PC-9 (cell line): ENCODE data around the gene RING1. TPM values are rescaled to one million over a fixed set of nuclear protein-coding genes. Genes with fewer than 3 reads are reported as not detected.

ENCODE experiments used
- BruUV-seq: library from RNA; stranded (reverse); fragments of 400-500 nt; replicated peaks from 2 replicates; lab custom pipeline; 2021; lab: Mats Ljungman, UMichigan
- CTCF ChIA-PET: fragments of 300-600 bp; sonication (Branson Sonifier 250); formaldehyde crosslinking; loops from one replicate; lab custom pipeline; 2022; ENCODE audit warnings: antibody characterized with exemption; lab: Charles Lee
- POLR2A ChIA-PET: fragments of 300-600 bp; sonication (Branson Sonifier 250); formaldehyde crosslinking; loops from one replicate; lab custom pipeline; 2022; ENCODE audit warnings: antibody characterized with exemption; ENCODE audit not compliant: unreplicated experiment; lab: Charles Lee
- DNase-seq, 2 experiments: peaks; one replicate each; pipeline versions ENCODE4 v3.0.0 to v3.0.0-alpha.2; 2015 to 2022; ENCODE audit warnings: mixed read lengths in 1 of 2
- H2AFZ ChIP-seq: fragments of 200-600 bp; sonication (generic); 2 replicates; pipeline ENCODE4 v1.8.1; 2017; ENCODE audit warnings: antibody characterized with exemption
- H3F3A ChIP-seq: fragments of 200-600 bp; sonication (generic); 2 replicates; pipeline ENCODE4 v1.8.1; 2017; ENCODE audit warnings: antibody characterized with exemption, mild to moderate bottlenecking, low read depth; ENCODE audit not compliant: insufficient read depth
- H3K27ac ChIP-seq: fragments of 200-600 bp; sonication (generic); 2 replicates; pipeline ENCODE4 v1.6.1; 2016; ENCODE audit warnings: mixed run types
- H3K27me3 ChIP-seq: fragments of 200-600 bp; sonication (generic); 2 replicates; pipeline ENCODE4 v1.6.1; 2016; ENCODE audit warnings: low read depth, mixed run types; ENCODE audit not compliant: insufficient read depth
- H3K36me3 ChIP-seq: fragments of 200-600 bp; sonication (generic); 2 replicates; pipeline ENCODE4 v1.6.1; 2016; ENCODE audit warnings: low read depth, mixed run types
- H3K4me1 ChIP-seq: fragments of 200-600 bp; sonication (generic); replicated peaks from 2 replicates; pipeline ENCODE4 v1.6.1; 2016; ENCODE audit warnings: mixed run types; ENCODE audit not compliant: insufficient read depth
- H3K4me2 ChIP-seq: fragments of 200-600 bp; sonication (generic); 2 replicates; pipeline ENCODE4 v1.6.1; 2017; ENCODE audit warnings: mixed run types
- H3K4me3 ChIP-seq: fragments of 200-600 bp; sonication (generic); 2 replicates; pipeline ENCODE4 v1.6.1; 2016; ENCODE audit warnings: mixed run types
- H3K79me2 ChIP-seq: fragments of 200-600 bp; sonication (generic); 2 replicates; pipeline ENCODE4 v1.6.1; 2017; ENCODE audit warnings: low read depth, mixed run types
- H3K9me2 ChIP-seq: fragments of 200-600 bp; sonication (generic); 2 replicates; pipeline ENCODE4 v1.8.1; 2017; ENCODE audit warnings: mild to moderate bottlenecking; ENCODE audit not compliant: insufficient read depth
- H3K9me3 ChIP-seq: fragments of 200-600 bp; sonication (generic); 2 replicates; pipeline ENCODE4 v1.8.1; 2016; ENCODE audit warnings: low read depth; ENCODE audit not compliant: insufficient read depth
- H4K20me1 ChIP-seq: fragments of 200-600 bp; sonication (generic); 2 replicates; pipeline ENCODE4 v1.8.1; 2017; ENCODE audit not compliant: insufficient read depth
- CTCF ChIP-seq: fragments of 200-600 bp; sonication (generic); conservative IDR thresholded peaks from 2 replicates; pipeline ENCODE4 v1.6.1; 2017; ENCODE audit warnings: mixed run types, antibody characterized with exemption, mild to moderate bottlenecking, moderate library complexity
- EZH2 ChIP-seq: fragments of 200-600 bp; sonication (generic); IDR thresholded peaks from 2 replicates; pipeline ENCODE4 v1.8.0; 2017; ENCODE audit warnings: antibody characterized with exemption, low read depth
- intact Hi-C: fragments of 100-400 bp; cut with micrococcal nuclease; formaldehyde crosslinking; loops from one replicate; pipeline ENCODE4 v1.10.0; 2022; ENCODE audit not compliant: unreplicated experiment
- total RNA-seq: library from RNA; stranded (reverse); gene quantifications from 2 replicates; pipeline ENCODE4 v1.2.3, GENCODE V29; 2021

The RING1 gene
- total RNA-seq, 1 experiment from 2014 or later = 18.9 TPM

DNA sequence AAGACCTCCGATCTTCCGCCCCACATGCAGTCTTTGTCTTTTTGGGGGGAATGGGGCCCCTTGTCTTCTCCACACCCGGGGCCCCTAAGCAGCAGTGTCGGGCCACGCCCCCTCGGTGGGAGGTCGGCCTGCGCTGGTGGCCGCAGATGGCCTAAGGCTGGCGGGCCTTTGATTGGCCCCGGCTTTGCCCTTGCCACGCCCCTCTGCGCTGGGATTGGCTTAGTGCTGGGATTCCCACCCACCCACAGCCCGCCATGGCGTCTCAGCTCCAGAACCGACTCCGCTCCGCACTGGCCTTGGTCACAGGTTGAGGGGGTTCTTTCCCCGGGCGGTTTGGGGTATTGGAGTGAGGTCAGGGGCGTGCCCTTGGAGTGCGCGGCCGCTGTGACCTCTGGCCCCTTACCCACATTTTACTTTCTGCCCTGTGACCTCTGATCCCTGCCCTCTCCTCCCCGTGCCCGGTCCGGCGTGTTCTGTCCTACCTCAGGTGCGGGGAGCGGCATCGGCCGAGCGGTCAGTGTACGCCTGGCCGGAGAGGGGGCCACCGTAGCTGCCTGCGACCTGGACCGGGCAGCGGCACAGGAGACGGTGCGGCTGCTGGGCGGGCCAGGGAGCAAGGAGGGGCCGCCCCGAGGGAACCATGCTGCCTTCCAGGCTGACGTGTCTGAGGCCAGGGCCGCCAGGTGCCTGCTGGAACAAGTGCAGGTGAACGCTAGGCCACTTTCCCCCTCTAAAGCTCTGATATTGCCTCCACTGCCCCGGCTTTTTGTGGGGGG lies 3.7 kb upstream of the RING1 start, which contains the start of gene HSD17B8:
Gene HSD17B8, plus strand, starts transcription at position 241 of the 776 bp plus-strand sequence. Its CDS starts 14 bp downstream, at position 255.
- Histone ChIP-seq H3K79me2 (peaks cover 35% of the 10 kb centered on the region), H3K4me3 (peak within 1 kb of the TSS; percentile 80), H3K27ac (peak within 1 kb of the TSS; percentile 58), H3F3A (peaks cover 35% of the 10 kb centered on the region; the same call in 1 of the 2 replicates), H3K9me3 (no peaks in the 10 kb centered on the region), H3K9me2 (no peaks in the 10 kb centered on the region), H3K36me3 (peaks cover 23% of the 10 kb centered on the region), H4K20me1 (peaks cover 6% of the 10 kb centered on the region; the same call in 1 of the 2 replicates), H3K4me2 (peak within 1 kb of the TSS; percentile 88), H3K27me3 (no peaks in the 10 kb centered on the region), H3K4me1 (peaks cover 38% of the 10 kb centered on the region), H2AFZ (peak within 1 kb of the TSS; percentile 93)
- TF ChIP-seq EZH2 = no peak
- TF ChIP-seq CTCF = no peak
- DNase-seq = peak; percentile 84 to 91
- TSS peak; percentile 16 for BruUV-seq
- intact Hi-C loops = loop anchor here (5.0 to 10.0 kb wide), 3 partner anchors 70 to 573 kb away; partner anchors contain the start of genes B3GALT4, CUTA, PHF1 and RPS18
- POLR2A ChIA-PET = interaction anchor here (0.5 to 0.7 kb wide), 3 partner anchors 30 to 1302 kb away, joined by 4 to 12 read pairs (median 4); no protein-coding TSS in a partner anchor
- CTCF ChIA-PET = no interaction called here

DNA sequence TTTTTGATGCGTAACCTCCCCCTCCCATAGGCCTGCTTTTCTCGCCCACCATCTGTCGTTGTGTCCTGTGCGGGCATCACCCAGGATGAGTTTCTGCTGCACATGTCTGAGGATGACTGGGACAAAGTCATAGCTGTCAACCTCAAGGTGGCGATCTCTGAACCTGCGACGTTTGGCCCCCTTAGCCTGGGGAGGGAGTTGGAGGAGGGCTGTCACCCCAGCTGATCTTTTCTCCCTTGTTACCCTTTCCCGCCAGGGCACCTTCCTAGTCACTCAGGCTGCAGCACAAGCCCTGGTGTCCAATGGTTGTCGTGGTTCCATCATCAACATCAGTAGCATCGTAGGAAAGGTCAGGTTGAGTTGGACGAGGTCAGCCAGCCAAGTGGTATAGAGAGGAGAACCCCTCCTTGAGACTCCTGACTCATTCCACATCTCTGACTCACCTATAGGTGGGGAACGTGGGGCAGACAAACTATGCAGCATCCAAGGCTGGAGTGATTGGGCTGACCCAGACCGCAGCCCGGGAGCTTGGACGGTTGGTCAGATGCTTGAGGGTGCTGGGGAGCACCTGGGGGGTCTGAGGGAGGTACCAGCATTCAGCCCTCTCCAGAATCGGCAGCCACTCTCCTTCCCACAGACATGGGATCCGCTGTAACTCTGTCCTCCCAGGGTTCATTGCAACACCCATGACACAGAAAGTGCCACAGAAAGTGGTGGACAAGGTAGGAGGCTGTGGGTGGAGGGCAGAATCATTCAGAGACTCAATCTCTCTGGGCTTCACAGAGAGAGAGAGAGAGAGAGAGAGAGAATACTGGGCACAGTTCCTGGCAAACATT lies 2.9 kb upstream of the RING1 start:
- peak overlapping the region; percentile 93 for H2AFZ ChIP-seq
- peaks cover 6% of the 10 kb centered on the region; the same call in 1 of the 2 replicates for H4K20me1 ChIP-seq
- intact Hi-C loops = loop anchor here (10.0 kb wide), 2 partner anchors 69 to 209 kb away; partner anchors contain the start of genes B3GALT4, CUTA, PHF1 and RPS18
- no peak for TF ChIP-seq CTCF
- H3K9me2 ChIP-seq = no peaks in the 10 kb centered on the region
- peaks cover 29% of the 10 kb centered on the region for H3K36me3 ChIP-seq
- H3K4me1 ChIP-seq = peaks cover 38% of the 10 kb centered on the region
- DNase-seq = peak; percentile 73 to 77
- peaks cover 34% of the 10 kb centered on the region; the same call in 1 of the 2 replicates for H3F3A ChIP-seq
- BruUV-seq = no TSS peak
- H3K4me2 ChIP-seq = peak overlapping the region; percentile 88
- peak overlapping the region; percentile 80 for H3K4me3 ChIP-seq
- H3K79me2 ChIP-seq = peaks cover 28% of the 10 kb centered on the region
- CTCF ChIA-PET = no interaction called here
- H3K27me3 ChIP-seq = no peaks in the 10 kb centered on the region
- POLR2A ChIA-PET = interaction anchor here (0.5 to 0.7 kb wide), 2 partner anchors 45 to 60 kb away, joined by 4 to 5 read pairs; no protein-coding TSS in a partner anchor
- no peaks in the 10 kb centered on the region for H3K9me3 ChIP-seq
- peak overlapping the region; percentile 58 for H3K27ac ChIP-seq
